Activated CD8-positive, alpha-beta T cell treated with anti-CD3 and anti-CD28 coated beads, Interleukin-2, amount 10 ng/mL, durations not matched to agents 7 days and 5 days (primary cell): ENCODE results near the gene ZNF177. TPM values are rescaled to one million over a fixed set of nuclear protein-coding genes. Genes with fewer than 3 reads are reported as not detected.

ENCODE experiments used
- ATAC-seq: fragments of 150-1000 bp; cut with Tn5 transposase; one replicate; pipeline ENCODE4 v1.10.0; 2021; ENCODE audit warnings: moderate library complexity
- CTCF ChIA-PET: fragments of 350-600 bp; sonication (Branson Sonifier 250); formaldehyde crosslinking; loops from one replicate; lab custom pipeline; 2021; ENCODE audit warnings: antibody characterized with exemption; lab: Charles Lee
- POLR2A ChIA-PET: fragments of 350-600 bp; sonication (Branson Sonifier 250); formaldehyde crosslinking; loops from one replicate; lab custom pipeline; 2021; ENCODE audit warnings: antibody characterized with exemption; lab: Charles Lee
- DNase-seq: peaks from one replicate; pipeline ENCODE4 v3.0.0-alpha.2; 2020
- H3K27ac Mint-ChIP-seq: one replicate; pipeline ENCODE4 v1.8.0; 2021; ENCODE audit warnings: mild to moderate bottlenecking, mixed read lengths
- H3K27me3 Mint-ChIP-seq: one replicate; pipeline ENCODE4 v1.8.0; 2021; ENCODE audit warnings: low read depth, mixed read lengths
- H3K36me3 Mint-ChIP-seq: one replicate; pipeline ENCODE4 v1.8.0; 2021; ENCODE audit warnings: low read depth, mixed read lengths
- H3K4me1 Mint-ChIP-seq: one replicate; pipeline ENCODE4 v1.8.0; 2021; ENCODE audit warnings: low read depth, mixed read lengths
- H3K4me3 Mint-ChIP-seq: one replicate; pipeline ENCODE4 v1.8.0; 2021; ENCODE audit warnings: mild to moderate bottlenecking, mixed read lengths
- H3K9me3 Mint-ChIP-seq: one replicate; pipeline ENCODE4 v1.8.0; 2022; ENCODE audit warnings: mixed read lengths; ENCODE audit not compliant: insufficient read depth
- total RNA-seq, 2 experiments: library from RNA; stranded (reverse); gene quantifications; one replicate each; pipeline ENCODE4 v1.2.3, GENCODE V29; 2021

The ZNF177 gene
- total RNA-seq, 2 experiments from 2014 or later: 0.68 to 0.83 TPM

GRCh38 chr19:9431475-9431874 lies 68.7 kb downstream of the ZNF177 start:
- peaks cover 72% of the 10 kb centered on the region for H3K36me3 Mint-ChIP-seq
- H3K9me3 Mint-ChIP-seq: peaks cover 2% of the 10 kb centered on the region
- DNase-seq (peak; percentile 57), ATAC-seq (no peak)
- H3K27ac Mint-ChIP-seq: no peak overlapping the region
- no peaks in the 10 kb centered on the region for H3K27me3 Mint-ChIP-seq
- peaks cover 25% of the 10 kb centered on the region for H3K4me1 Mint-ChIP-seq
- no peak overlapping the region for H3K4me3 Mint-ChIP-seq
- ChIA-PET POLR2A (no interaction called here), CTCF (interaction anchor here (0.6 to 1.7 kb wide), 3 partner anchors 119 to 157 kb away, joined by 3 to 5 read pairs (median 4); no protein-coding TSS in a partner anchor)

Other genes with a start within 250 kb of the ZNF177 start
- gene OR7G1, start 247.2 kb upstream of the ZNF177 start, total RNA-seq: not detected
- gene OR7G3, start 236.1 kb upstream of the ZNF177 start, total RNA-seq: not detected
- 10 to 100 TPM; 37.1 to 41.3 TPM for gene ZNF317, start 222.6 kb upstream of the ZNF177 start, total RNA-seq
- gene OR7D2, start 184.0 kb upstream of the ZNF177 start, total RNA-seq: not detected
- not detected for gene OR7D4, start 143.4 kb upstream of the ZNF177 start, total RNA-seq
- gene OR7E24, start 112.1 kb upstream of the ZNF177 start, total RNA-seq: not detected
- gene ZNF699, start 53.2 kb upstream of the ZNF177 start, total RNA-seq: 10 to 100 TPM in 1 of 2 experiments, 1 to 10 TPM in 1; 7.5 to 10.0 TPM
- 10 to 100 TPM; 13.3 to 18.0 TPM for gene ZNF559, start 38.8 kb upstream of the ZNF177 start, total RNA-seq
- 10 to 100 TPM; 25.3 to 25.5 TPM for gene ZNF266, start 72.6 kb downstream of the ZNF177 start, total RNA-seq
- gene ZNF560, start 135.6 kb downstream of the ZNF177 start, total RNA-seq: under 1 TPM in 1 of 2 experiments, not detected in 1; 0.40 TPM
- 10 to 100 TPM; 14.6 to 15.8 TPM for gene ZNF426, start 175.6 kb downstream of the ZNF177 start, total RNA-seq
- 10 to 100 TPM; 51.3 to 55.2 TPM for gene ZNF121, start 221.5 kb downstream of the ZNF177 start, total RNA-seq